ENCODE results near the gene XXYLT1.
A peak's percentile ranks its signal among the peaks of the same experiment; 100 is the strongest.

XXYLT1 gene

GRCh38 chr3:195163719-195164572 is 107.0 kb downstream of the XXYLT1 start:
- Histone ChIP-seq H2AFZ (ENCODE audit: low read depth, low read length) (no peak overlapping the region), H3K79me1 (replicated peaks; ENCODE audit: low read length, poor library complexity, severe bottlenecking) (peaks cover 9% of the 10 kb centered on the region), H3K4me3 (ENCODE audit: insufficient read depth in 1 of 2, low read depth in 1 of 2, low read length in 2 of 2) (no peak overlapping the region), H3K9ac (ENCODE audit: low read length) (no peak overlapping the region), H3K4me2 (ENCODE audit: low read length, poor library complexity, severe bottlenecking) (no peak overlapping the region), H3K14ac (ENCODE audit: low read length in 2 of 2) (peak overlapping the region in 1 of 2 experiments; percentile 30), H2BK120ac (ENCODE audit: low read depth, low read length) (no peak overlapping the region), H4K8ac (ENCODE audit: low read length) (no peak overlapping the region), H3K23ac (ENCODE audit: low read length in 2 of 2) (no peak overlapping the region), H3K4ac (ENCODE audit: low read depth in 1 of 2, low read length in 2 of 2) (no peak overlapping the region), H4K91ac (ENCODE audit: low read length) (peak overlapping the region; percentile 55), H2AK5ac (ENCODE audit: low read length, severe bottlenecking) (no peak overlapping the region), H2BK15ac (ENCODE audit: low read depth, poor library complexity, severe bottlenecking) (no peak overlapping the region), H2BK5ac (ENCODE audit: low read depth, low read length, poor library complexity, severe bottlenecking) (no peak overlapping the region), H3K9me3 (ENCODE audit: control insufficient read depth, low read length) (no peaks in the 10 kb centered on the region), H3K36me3 (ENCODE audit: control insufficient read depth in 1 of 2, insufficient read depth in 2 of 2, low read depth in 1 of 2, low read length in 2 of 2) (peaks cover 0 to under 1% of the 10 kb centered on the region in 2 experiments), H3K18ac (ENCODE audit: low read depth in 1 of 2, low read length in 2 of 2) (no peak overlapping the region), H3K4me1 (ENCODE audit: control insufficient read depth, insufficient read depth, low read depth, low read length) (peaks cover 6% of the 10 kb centered on the region), H3K27me3 (ENCODE audit: control insufficient read depth in 1 of 2, insufficient read depth in 1 of 2, low read length in 2 of 2) (no peaks in the 10 kb centered on the region), H3K27ac (ENCODE audit: low read length, poor library complexity, severe bottlenecking) (no peak overlapping the region), H2BK12ac (ENCODE audit: low read length in 2 of 2) (peak overlapping the region in 1 of 2 experiments; percentile 79)
- DNase-seq: no peak
- WGBS: 94% methylated on average over 6 of the region's 7 CpGs

GRCh38 chr3:195162816-195163215 is 108.1 kb downstream of the XXYLT1 start:
- no peak overlapping the region for H2BK5ac ChIP-seq (ENCODE audit: low read depth, low read length, poor library complexity, severe bottlenecking)
- H3K23ac ChIP-seq (ENCODE audit: low read length in 2 of 2): no peak overlapping the region
- H2BK12ac ChIP-seq (ENCODE audit: low read length in 2 of 2): no peak overlapping the region
- no peaks in the 10 kb centered on the region for H3K9me3 ChIP-seq (ENCODE audit: control insufficient read depth, low read length)
- no peak overlapping the region for H4K91ac ChIP-seq (ENCODE audit: low read length)
- H3K79me1 ChIP-seq (replicated peaks; ENCODE audit: low read length, poor library complexity, severe bottlenecking): peaks cover 7% of the 10 kb centered on the region
- H2AFZ ChIP-seq (ENCODE audit: low read depth, low read length): no peak overlapping the region
- no peak overlapping the region for H3K18ac ChIP-seq (ENCODE audit: low read depth in 1 of 2, low read length in 2 of 2)
- peaks cover 6% of the 10 kb centered on the region for H3K4me1 ChIP-seq (ENCODE audit: control insufficient read depth, insufficient read depth, low read depth, low read length)
- no peak overlapping the region for H2BK120ac ChIP-seq (ENCODE audit: low read depth, low read length)
- no peak for DNase-seq
- H3K4me2 ChIP-seq (ENCODE audit: low read length, poor library complexity, severe bottlenecking): no peak overlapping the region
- no peak overlapping the region for H3K4me3 ChIP-seq (ENCODE audit: insufficient read depth in 1 of 2, low read depth in 1 of 2, low read length in 2 of 2)
- no peak overlapping the region for H3K9ac ChIP-seq (ENCODE audit: low read length)
- H3K4ac ChIP-seq (ENCODE audit: low read depth in 1 of 2, low read length in 2 of 2): no peak overlapping the region
- H4K8ac ChIP-seq (ENCODE audit: low read length): no peak overlapping the region
- no peak overlapping the region for H3K14ac ChIP-seq (ENCODE audit: low read length in 2 of 2)
- H3K27me3 ChIP-seq (ENCODE audit: control insufficient read depth in 1 of 2, insufficient read depth in 1 of 2, low read length in 2 of 2): no peaks in the 10 kb centered on the region
- 100% methylated on average over 4 of the region's 5 CpGs for WGBS
- H3K27ac ChIP-seq (ENCODE audit: low read length, poor library complexity, severe bottlenecking): no peak overlapping the region
- no peak overlapping the region for H2AK5ac ChIP-seq (ENCODE audit: low read length, severe bottlenecking)
- H2BK15ac ChIP-seq (ENCODE audit: low read depth, poor library complexity, severe bottlenecking): no peak overlapping the region
- H3K36me3 ChIP-seq (ENCODE audit: control insufficient read depth in 1 of 2, insufficient read depth in 2 of 2, low read depth in 1 of 2, low read length in 2 of 2): no peaks in the 10 kb centered on the region

- Histone ChIP-seq H2AFZ (ENCODE audit: low read depth, low read length) (no peak overlapping the region), H2BK5ac (ENCODE audit: low read depth, low read length, poor library complexity, severe bottlenecking) (no peak overlapping the region), H3K9ac (ENCODE audit: low read length) (no peak overlapping the region), H3K9me3 (ENCODE audit: control insufficient read depth, low read length) (no peaks in the 10 kb centered on the region), H4K91ac (ENCODE audit: low read length) (peak overlapping the region; percentile 83), H2BK120ac (ENCODE audit: low read depth, low read length) (peak overlapping the region; percentile 39), H3K4me3 (ENCODE audit: insufficient read depth in 1 of 2, low read depth in 1 of 2, low read length in 2 of 2) (no peak overlapping the region), H4K8ac (ENCODE audit: low read length) (peak overlapping the region; percentile 88), H3K4me2 (ENCODE audit: low read length, poor library complexity, severe bottlenecking) (no peak overlapping the region), H3K4ac (ENCODE audit: low read depth in 1 of 2, low read length in 2 of 2) (peak overlapping the region; percentile 17 to 71), H2BK12ac (ENCODE audit: low read length in 2 of 2) (peak overlapping the region; percentile 25 to 90), H3K14ac (ENCODE audit: low read length in 2 of 2) (no peak overlapping the region), H3K4me1 (ENCODE audit: control insufficient read depth, insufficient read depth, low read depth, low read length) (peaks cover 6% of the 10 kb centered on the region), H3K23ac (ENCODE audit: low read length in 2 of 2) (no peak overlapping the region), H2BK15ac (ENCODE audit: low read depth, poor library complexity, severe bottlenecking) (no peak overlapping the region), H3K36me3 (ENCODE audit: control insufficient read depth in 1 of 2, insufficient read depth in 2 of 2, low read depth in 1 of 2, low read length in 2 of 2) (no peaks in the 10 kb centered on the region), H3K27me3 (ENCODE audit: control insufficient read depth in 1 of 2, insufficient read depth in 1 of 2, low read length in 2 of 2) (no peaks in the 10 kb centered on the region), H3K79me1 (replicated peaks; ENCODE audit: low read length, poor library complexity, severe bottlenecking) (peaks cover 10% of the 10 kb centered on the region), H3K27ac (ENCODE audit: low read length, poor library complexity, severe bottlenecking) (no peak overlapping the region), H3K18ac (ENCODE audit: low read depth in 1 of 2, low read length in 2 of 2) (peak overlapping the region; percentile 81 to 92), H2AK5ac (ENCODE audit: low read length, severe bottlenecking) (no peak overlapping the region)
- WGBS: 53% methylated on average over 11 of the region's 15 CpGs
- DNase-seq: peak; percentile 57
Measured at GRCh38 chr3:195162033-195162669, 108.8 kb downstream of the XXYLT1 start.

- H2BK120ac ChIP-seq (ENCODE audit: low read depth, low read length): peak overlapping the region; percentile 90
- H4K8ac ChIP-seq (ENCODE audit: low read length): peak overlapping the region; percentile 94
- H2AK5ac ChIP-seq (ENCODE audit: low read length, severe bottlenecking): no peak overlapping the region
Measured at GRCh38 chr3:195160908-195161434, 110.0 kb downstream of the XXYLT1 start.

More at GRCh38 chr3:195160908-195161434, 110.0 kb downstream of the XXYLT1 start:
- Histone ChIP-seq H3K14ac (ENCODE audit: low read length in 2 of 2) (peak overlapping the region in 1 of 2 experiments; percentile 96), H3K4me3 (ENCODE audit: insufficient read depth in 1 of 2, low read depth in 1 of 2, low read length in 2 of 2) (no peak overlapping the region), H3K4me1 (ENCODE audit: control insufficient read depth, insufficient read depth, low read depth, low read length) (peaks cover 6% of the 10 kb centered on the region), H3K27ac (ENCODE audit: low read length, poor library complexity, severe bottlenecking) (no peak overlapping the region), H3K18ac (ENCODE audit: low read depth in 1 of 2, low read length in 2 of 2) (peak overlapping the region; percentile 93 to 94), H4K91ac (ENCODE audit: low read length) (peak overlapping the region; percentile 99), H2BK12ac (ENCODE audit: low read length in 2 of 2) (peak overlapping the region; percentile 80 to 100), H3K79me1 (replicated peaks; ENCODE audit: low read length, poor library complexity, severe bottlenecking) (peaks cover 13% of the 10 kb centered on the region), H3K23ac (ENCODE audit: low read length in 2 of 2) (no peak overlapping the region), H2BK5ac (ENCODE audit: low read depth, low read length, poor library complexity, severe bottlenecking) (no peak overlapping the region), H3K4me2 (ENCODE audit: low read length, poor library complexity, severe bottlenecking) (no peak overlapping the region), H3K9me3 (ENCODE audit: control insufficient read depth, low read length) (no peaks in the 10 kb centered on the region), H2BK15ac (ENCODE audit: low read depth, poor library complexity, severe bottlenecking) (peak overlapping the region; percentile 99), H2AFZ (ENCODE audit: low read depth, low read length) (no peak overlapping the region), H3K36me3 (ENCODE audit: control insufficient read depth in 1 of 2, insufficient read depth in 2 of 2, low read depth in 1 of 2, low read length in 2 of 2) (no peaks in the 10 kb centered on the region), H3K27me3 (ENCODE audit: control insufficient read depth in 1 of 2, insufficient read depth in 1 of 2, low read length in 2 of 2) (no peaks in the 10 kb centered on the region), H3K9ac (ENCODE audit: low read length) (peak overlapping the region; percentile 64), H3K4ac (ENCODE audit: low read depth in 1 of 2, low read length in 2 of 2) (peak overlapping the region; percentile 91 to 94)
- no peak for DNase-seq
- 96% methylated on average over 10 of the region's 11 CpGs for WGBS
